D721Med (cell line): Measurements from ENCODE around the gene ST3GAL3.

Experiments used
- DNase-seq: peaks from one replicate; pipeline ENCODE4 v3.0.0; 2011; ENCODE audit warnings: low spot score; ENCODE audit not compliant: insufficient read length
- FAIRE-seq: peaks from 2 replicates; lab custom pipeline; 2011; peaks lifted over from hg19 to GRCh38; lab: Jason Lieb, UNC
- TF ChIP-seq, protein P1 (sequence below): IDR thresholded peaks from 2 replicates; pipeline ENCODE4 v1.5.1; 2012; ENCODE audit warnings: mild to moderate bottlenecking, control low read depth; ENCODE audit not compliant: insufficient read depth; ENCODE audit errors: missing control alignments

Gene ST3GAL3

DNA sequence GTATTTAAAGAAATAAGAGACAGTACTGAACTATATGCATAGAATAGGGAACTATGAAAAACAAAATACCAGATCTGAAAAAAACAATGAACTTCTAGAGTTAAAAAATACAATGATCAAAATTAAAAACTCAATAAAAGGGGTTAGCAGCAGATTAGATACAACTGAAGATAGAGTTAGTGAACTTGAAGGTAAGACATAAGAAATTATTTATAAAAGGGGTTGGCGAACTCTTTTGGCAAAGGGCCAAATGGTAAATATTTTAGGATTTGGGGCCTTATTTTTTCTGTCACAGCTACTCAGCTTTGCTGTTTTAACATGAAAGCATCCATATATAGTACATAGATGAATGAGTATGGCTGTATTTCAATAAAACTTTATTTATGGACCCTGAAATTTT is 111.4 kb downstream of the ST3GAL3 start:
- FAIRE-seq, result no peak
- no peak for DNase-seq
- TF ChIP-seq, protein P1, sequence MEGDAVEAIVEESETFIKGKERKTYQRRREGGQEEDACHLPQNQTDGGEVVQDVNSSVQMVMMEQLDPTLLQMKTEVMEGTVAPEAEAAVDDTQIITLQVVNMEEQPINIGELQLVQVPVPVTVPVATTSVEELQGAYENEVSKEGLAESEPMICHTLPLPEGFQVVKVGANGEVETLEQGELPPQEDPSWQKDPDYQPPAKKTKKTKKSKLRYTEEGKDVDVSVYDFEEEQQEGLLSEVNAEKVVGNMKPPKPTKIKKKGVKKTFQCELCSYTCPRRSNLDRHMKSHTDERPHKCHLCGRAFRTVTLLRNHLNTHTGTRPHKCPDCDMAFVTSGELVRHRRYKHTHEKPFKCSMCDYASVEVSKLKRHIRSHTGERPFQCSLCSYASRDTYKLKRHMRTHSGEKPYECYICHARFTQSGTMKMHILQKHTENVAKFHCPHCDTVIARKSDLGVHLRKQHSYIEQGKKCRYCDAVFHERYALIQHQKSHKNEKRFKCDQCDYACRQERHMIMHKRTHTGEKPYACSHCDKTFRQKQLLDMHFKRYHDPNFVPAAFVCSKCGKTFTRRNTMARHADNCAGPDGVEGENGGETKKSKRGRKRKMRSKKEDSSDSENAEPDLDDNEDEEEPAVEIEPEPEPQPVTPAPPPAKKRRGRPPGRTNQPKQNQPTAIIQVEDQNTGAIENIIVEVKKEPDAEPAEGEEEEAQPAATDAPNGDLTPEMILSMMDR, result no peak

DNA sequence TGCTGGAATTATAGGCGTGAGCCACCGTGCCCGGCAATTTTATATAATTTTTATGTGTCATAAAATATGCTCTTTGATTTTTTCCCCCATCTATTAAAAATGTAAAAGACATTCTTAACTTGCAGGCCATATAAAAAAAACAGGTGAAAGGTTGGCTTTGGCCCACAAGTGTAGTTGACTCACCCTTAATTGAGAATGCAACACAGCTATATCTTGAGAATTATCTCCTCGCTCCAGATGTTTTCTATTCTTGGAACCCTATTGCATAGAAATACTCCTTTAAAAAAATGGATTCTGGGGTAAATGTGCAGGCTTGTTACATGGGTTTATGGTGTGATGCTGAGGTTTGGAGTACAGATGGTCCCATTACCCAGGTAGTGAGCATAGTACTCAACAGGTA is 112.0 kb downstream of the ST3GAL3 start:
- FAIRE-seq, result no peak
- DNase-seq, result no peak
- TF ChIP-seq, protein P1, result no peak

DNA sequence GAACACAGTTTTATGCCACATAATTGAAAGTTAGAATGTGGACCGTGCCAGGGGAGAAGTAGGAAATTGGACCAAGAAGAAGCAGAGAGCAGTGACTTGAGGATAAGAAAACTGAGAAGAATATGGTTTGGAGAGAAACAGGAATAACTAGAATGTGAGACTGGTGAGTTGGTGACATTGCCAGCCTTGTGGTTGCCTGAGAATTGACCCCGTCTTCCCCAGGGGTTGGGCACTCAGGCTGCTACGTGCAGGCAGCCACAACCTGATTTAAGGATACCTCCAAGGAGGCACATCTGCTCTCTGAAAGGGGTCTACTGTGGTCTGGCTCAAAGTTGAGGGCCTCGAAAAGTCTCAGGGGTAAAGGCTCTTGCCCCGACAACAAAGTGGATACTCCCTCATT is 114.1 kb downstream of the ST3GAL3 start:
- no peak for FAIRE-seq
- TF ChIP-seq, protein P1, result no peak
- no peak for DNase-seq

DNA sequence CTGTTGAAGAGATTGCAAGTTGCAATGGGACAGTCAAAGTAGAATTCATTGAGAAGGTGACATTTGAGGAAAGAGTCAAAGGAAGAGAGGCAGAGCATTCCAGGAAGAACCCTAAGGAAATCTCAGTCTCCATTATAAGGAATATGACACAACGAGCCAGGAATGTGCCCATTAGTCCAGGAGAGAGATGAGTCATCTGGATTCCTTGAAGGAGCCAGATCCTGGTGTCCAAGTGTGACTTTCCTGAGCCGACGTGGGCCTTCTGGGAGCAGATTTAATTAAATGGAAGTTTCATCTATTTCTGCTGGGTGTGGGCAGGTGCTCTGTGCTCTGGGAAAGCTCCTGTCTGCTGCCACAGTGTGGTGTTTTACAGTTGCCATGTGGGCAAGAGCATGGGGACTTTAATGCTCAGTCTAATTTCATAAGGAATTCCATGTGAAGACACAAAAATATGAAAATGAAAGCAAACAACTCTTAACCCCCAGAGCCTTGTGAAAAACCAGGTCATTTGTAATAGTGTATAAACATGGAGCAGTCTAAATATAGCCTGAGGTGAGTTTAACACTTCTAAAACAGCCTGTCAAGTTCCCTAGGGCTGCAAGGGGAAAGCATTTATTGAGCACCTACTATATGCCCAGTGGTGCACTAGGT is 114.8 kb downstream of the ST3GAL3 start:
- no peak for DNase-seq
- TF ChIP-seq, protein P1, result no peak
- no peak for FAIRE-seq

DNA sequence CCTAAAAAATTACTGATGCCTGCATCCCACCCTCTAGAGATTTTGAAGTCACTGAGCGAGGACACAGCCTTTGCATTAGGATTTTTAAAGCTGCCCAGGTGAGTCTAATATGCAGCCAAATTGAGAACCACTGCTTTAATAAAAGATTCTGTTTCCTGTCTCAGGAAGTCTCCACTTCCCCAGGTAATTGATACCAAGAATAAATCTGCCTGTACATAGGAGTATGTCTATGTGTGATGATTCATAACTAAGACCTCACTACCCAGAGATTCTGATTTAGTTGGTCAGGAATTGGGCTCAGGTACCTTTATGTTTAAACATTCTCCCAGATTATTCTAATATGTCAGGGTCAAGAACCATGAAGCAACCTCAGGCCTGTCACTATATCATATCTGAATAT is 117.5 kb downstream of the ST3GAL3 start:
- DNase-seq (no peak), FAIRE-seq (no peak)
- TF ChIP-seq, protein P1, result no peak

DNA sequence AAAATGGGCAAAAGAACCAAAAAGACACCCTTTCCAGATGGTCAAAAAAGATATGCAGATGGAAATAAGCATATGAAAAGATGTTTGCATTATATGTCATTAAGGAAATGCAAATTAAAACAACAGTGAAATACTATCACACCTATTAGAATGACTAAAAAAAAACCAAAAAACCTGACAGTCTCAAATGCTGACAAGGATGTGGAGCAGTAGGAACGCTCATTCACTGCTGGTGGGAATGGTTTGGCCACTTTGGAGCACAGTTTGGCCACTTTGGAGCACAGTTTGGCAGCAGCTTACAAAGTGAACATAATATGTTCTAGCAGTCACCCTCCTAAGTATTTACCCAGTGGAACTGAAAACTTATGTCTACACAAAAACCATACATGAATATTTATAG is 121.2 kb downstream of the ST3GAL3 start:
- FAIRE-seq, result no peak
- TF ChIP-seq, protein P1, result no peak

DNA sequence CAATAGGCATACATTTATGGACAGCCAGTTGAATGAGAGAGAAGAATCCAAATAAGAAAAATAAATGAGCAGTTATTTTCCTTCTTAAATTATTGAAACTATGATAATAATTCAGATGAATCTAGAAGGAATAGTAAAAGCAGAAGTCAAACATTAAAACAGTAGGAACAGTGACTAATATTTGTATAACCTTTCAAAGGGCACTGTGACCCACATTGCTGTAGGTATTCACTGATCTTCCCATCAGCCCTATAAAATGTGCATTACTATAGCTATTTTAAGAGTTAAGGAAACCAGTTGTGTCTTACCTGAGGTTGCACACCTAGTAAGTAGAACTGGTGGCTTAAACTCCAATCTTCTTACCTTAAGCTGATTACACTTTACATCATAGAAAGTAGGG is 123.5 kb downstream of the ST3GAL3 start:
- FAIRE-seq, result no peak
- TF ChIP-seq, protein P1, result no peak
- DNase-seq, result no peak

More for the DNA sequence above, 121.2 kb downstream of the ST3GAL3 start:
- no peak for DNase-seq
